Ramos (cell line): ENCODE data around the gene KSR2.

Source experiments
- in situ Hi-C: fragments of 300-500 bp; cut with MboI; formaldehyde crosslinking; loops from one replicate; pipeline ENCODE4 v1.14.3; 2022; ENCODE audit warnings: low sequenced_read_pairs; ENCODE audit not compliant: unreplicated experiment

The KSR2 gene

DNA sequence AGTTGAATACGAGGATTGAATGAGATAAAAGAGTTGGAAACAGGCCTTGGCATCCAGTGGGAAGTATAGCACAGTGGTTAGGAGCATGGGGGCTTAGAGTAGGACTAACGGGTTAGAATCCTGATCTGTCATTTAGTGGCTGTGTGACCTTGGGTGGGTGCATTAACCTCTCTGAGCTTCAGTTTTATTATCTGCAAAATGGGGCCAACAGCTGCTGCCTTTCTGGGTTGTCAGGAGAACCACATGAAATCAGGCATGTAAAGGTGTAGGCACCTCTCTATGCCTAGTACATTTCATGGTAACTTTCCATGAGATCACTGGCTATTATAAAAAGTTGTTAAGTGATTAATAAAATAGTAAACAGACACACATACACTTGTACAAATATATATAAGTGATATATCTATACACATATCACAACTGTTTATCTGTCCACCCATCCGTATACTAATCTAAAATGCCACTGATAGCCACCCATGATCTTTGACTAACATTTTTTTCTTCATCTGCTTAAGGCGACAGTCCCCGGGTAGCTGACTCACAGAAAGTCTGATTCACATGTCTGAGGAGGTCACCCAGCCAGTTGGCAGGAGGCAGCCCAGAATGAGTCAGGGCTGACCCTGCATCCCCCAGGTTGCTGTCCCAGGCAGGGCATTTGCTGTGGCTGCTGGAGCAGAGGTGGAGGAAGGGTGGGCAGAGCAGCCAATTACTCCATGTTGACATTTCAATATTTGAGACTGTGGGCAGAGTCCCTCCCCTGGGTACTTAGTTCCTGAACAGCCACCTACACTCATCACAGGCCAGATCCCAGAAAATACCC, 481.7 kb downstream of the KSR2 start:
- in situ Hi-C loops: no loop called here

DNA sequence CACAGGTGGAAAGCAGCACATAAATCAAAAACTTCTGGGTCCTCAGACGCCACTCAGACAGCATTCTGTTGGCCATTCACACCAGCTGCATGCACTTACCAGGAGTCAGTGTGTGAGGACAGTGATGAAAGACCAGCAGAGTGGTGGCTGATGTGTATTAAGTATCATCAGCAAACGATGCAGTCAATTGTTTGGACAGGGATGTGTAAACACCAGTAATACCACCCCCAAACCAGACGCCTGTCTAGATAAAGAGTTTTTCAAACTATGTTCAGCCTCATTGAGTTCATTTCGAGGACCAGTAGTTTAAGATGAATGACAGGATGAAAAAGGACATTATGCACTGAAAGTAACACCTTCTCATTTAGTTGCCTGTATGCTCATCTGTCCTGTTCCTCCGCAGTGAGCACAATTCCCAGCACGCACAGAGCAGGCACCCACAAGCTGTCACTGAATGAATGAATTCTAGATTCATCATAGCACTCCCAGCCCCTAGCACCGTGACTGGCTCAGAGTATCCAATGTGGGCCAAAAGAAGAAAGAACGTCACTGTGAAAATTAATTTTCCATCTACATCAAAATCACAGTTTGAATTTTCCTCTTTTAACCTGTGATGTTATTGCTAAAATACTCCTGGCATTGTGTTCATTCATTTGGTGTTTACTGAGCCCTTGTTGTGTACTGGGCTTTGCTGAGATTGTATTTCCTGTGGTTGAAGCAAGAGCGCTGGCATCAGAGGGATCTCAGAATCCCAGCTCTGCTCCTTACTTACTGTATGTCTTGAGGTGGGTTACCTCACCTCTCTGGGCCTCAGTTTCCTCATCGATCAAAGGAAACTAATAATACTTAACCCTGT, 482.6 kb downstream of the KSR2 start:
- in situ Hi-C loops: no loop called here

DNA sequence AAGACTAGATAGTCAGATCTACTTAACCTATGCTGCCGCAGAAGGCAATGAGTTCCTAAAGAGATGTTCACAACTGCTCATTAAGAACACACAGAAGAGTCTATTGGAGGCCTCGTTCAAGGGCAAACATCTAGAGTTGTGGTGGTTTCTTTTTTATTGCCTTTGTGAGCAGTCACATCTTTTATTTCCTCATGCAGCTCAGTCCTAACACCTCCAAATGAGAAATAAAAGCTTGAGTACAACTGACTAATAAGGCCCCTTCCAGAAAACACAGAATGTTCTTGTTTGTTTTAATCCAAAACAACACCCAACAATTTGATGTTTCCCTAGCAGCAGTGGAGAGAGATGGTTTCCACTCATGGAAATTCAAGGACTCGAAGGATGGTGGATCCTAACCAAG, 483.9 kb downstream of the KSR2 start:
- in situ Hi-C loops: no loop called here

DNA sequence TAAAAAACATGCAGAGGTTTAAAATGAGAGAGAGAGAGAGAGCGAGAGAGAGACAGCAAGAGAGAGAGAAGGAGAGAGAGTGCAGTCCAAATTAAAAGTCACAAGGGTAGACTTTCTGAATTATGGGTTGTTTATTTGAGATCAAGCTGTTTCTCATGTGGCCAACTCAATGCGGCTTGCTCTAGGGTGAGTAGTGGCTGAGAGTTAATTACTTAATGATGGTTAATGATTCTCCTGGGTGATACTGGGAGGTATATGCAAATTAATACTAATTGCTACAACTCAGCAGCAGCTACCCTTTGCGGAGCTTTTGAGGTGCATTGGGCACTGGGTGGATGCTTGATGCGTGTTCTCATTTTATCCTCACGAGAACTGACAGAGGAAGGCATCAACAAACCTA, 485.3 kb downstream of the KSR2 start:
- in situ Hi-C loops: no loop called here

DNA sequence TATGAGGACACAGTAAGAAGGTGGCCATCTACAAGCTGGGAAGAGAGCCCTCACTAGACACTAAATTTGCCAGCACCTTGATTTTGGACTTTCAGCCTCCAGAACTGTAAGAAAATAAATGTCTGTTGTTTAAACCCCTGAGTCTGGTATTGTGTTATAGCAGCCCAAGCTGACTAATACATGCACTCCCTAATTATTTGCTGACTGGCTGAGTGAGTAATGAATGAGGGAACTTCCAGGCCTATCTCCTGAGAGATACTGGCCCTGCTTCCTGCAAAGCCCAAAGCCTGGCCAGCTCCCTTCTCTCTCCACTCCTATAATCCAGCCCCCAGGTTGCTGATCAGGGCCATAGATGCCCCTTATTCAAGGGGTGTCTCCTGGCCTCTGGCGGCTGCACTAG, 487.3 kb downstream of the KSR2 start:
- in situ Hi-C loops: no loop called here

DNA sequence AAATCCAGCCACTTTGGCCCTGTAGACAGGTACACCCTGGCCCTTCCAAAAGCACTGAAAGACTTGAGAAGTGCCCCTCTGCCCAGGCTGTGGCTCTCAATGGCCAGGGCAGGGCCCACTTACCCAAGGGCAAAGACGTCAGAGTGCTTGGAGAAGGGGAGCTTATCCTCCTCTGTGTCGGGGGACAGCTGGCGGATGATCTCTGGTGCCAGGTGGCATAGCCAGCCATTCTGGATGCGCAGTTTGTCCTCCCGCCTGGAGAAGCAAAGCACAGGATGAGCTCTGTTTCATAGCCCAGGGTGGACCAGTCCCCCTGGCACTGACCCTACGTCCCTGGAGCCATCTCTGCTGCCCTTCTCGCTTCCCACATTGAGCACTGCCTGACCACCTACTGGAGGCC, 492.4 kb downstream of the KSR2 start:
- in situ Hi-C loops: no loop called here

DNA sequence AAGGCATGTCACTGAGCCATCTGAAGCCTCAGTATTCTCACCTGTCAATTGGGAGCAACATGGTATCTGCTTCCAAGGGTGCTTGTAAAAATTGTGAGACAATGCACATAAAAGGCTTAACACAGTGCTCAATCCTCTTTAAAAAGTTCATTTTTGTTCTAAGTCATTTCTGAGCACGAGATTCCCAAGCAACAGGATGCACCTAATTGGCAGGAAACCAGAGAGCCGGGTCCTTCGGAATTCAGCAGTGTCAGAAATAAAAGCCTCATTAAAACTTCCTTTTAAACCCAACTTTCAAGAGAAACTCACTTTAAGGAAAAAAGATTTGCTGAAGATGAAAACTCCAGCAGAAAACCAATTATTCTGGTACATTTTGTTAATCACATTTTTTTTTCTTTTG, 494.9 kb downstream of the KSR2 start:
- in situ Hi-C loops: no loop called here

DNA sequence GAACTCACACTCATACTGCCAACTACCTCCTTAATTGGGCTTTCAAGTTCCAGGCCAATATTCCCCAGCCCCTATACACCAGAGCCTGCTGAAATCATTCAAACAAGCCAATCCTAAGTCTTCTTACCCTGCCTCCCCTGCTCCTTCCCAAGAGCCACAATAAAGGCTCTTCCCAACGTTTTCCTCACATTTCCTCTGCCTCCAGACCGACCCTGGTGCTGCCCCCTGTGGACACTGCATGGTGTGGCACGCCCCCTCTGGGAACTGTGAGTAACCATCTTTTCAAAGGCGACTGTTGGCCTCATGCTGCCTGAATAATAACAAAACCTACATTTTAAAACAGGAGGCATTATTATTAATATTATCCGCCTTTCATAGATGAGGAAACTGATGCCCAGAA, 495.8 kb downstream of the KSR2 start:
- in situ Hi-C loops: no loop called here

DNA sequence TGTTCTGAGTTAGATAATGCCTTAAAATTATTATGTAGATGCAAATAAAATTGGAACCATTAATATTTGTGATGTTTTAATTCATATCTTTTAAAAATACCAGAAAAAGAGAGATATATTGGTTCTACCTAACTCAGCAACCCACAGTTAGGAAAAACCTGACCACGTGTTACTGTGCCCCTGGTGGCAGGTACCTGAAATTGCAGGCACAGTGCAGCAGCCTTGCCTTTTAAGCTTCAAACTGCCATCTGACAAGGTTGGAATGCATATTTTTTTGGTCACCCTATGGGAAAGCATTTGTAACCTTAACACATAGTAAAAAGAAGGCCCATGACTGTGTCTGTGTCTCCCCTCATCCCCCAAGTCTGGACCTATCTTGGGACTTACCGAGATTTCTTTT, 498.0 kb downstream of the KSR2 start:
- in situ Hi-C loops: no loop called here

DNA sequence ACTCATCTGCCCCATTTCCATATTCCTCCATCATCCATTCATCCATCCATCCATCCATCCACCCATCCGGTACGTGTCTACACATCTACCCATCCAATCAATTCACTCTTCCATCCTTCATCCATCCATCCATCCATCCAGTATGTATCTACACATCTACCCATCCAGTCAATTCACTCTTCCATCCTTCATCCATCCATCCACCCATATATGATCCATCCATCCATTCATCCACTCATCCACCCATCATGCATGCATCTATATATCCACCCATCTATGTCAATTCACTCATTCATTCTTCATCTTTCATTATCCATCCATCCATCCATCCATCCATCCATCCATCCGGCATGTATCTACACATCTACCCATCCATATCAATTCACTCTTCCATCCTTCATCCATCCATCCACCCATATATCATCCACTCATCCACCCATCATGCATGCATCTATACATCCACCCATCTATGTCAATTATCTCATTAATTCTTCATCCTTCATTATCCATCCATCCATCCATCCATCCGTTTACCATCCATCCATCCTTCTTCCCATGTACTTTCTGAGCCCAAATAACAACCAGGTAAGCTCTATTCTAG, 498.8 kb downstream of the KSR2 start:
- in situ Hi-C loops: no loop called here

DNA sequence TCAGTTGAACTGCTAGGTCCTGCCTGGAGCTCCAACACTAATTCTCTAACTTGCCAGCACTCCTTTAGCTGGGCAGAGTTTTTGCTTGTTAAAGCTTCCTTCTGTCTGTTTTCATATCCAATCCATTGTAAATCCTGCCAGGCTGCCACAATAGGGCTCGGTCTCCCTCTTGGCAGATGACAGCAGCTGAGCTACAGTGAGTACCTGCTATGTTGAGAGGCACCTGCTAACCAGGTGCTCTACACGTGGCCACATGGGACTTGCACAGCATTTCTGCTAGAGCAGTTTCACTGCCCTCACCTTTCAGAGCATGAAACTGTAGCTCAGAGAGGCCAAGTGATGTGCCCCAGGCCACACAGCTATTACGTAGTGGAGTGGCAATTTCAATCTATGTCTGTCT, 500.8 kb downstream of the KSR2 start:
- in situ Hi-C loops: no loop called here

DNA sequence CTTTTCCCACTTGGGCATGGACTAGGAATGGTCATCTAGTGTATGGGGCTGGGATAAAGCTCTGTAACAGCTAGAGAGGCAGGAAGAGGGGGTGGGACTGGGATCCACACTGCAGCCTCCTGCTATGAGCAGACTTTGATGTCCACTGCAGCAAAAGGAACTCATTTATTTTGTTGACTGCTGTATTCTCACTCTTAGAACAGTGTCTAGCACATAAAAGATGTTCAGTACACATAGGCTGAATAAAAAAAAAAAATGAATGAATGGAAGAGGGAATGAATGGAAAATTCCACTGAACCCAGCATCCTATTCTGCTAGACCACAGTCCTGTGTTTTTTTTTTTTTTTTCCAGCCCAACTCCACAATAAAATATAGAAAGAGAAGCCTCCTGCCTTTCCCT, 501.2 kb downstream of the KSR2 start:
- in situ Hi-C loops: no loop called here

DNA sequence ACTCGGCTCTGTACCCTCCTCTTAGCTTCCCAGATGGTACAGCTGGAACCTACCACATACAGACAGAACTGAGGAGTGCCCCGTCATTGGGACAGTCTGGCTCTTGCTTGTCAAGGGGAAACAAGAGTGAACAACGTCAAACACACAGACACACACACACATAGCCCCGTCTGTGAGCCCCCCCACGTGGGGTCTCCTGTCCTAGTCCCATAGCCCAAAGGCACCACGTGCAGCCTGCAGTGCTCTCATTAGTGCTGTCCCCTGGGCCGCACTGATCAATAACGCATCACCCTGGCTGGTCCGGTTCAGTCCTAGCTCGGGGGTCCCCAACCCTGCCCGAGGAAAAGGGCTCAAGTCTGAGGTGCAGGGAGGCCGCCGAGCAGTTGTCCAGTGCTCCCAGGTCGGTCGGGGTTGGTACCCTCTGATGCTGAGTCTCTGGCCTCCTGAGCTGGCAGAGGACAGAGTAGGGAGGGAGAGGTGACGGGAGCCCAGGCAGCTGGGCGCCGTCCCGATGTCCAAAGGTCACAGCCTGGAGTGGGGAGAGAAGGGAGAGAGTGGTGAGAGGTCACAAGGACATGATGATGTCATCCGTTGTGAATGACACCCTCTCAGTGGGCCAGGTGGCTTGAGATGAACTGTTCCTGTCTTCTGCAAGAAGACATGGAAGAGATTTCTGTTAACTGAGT, 502.0 kb downstream of the KSR2 start:
- in situ Hi-C loops: no loop called here

DNA sequence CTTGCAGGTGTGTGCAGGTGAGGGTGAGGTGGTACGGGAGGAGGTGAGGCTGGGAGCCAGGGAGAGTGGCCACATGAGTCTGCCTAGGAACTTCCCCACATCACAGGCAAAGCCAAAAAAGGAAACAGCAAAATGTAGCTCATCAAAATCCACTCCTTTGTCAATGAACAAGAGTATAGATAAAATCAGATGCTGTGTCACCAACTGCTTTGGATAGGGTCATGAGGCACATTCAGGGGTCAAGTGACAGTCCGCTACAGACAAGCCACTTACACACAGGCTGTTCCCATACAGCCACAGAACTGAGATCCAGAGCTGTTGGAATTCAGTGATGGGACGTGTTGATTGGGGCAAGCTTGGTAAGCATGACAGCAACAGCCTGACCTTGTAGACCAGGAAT, 507.1 kb downstream of the KSR2 start:
- in situ Hi-C loops: no loop called here

DNA sequence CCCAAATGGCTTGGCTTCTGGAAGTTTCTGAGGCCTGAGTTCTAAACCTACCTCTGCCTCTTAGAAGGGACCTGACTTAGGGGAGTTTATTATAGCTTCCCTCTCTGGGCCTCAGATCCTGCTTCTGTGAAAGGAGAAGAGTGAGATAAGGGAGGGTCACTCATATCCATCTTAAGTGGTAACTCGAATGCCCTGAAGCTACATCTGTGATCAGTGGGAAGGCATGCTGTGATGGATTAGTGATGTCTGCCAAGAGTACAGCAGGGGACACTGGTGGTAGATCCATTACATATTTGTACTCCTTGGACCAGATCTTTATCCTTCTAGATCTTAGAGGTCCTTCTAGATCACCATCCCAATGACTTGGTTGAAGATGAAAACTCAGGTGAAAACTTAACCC, 509.6 kb downstream of the KSR2 start:
- in situ Hi-C loops: no loop called here

DNA sequence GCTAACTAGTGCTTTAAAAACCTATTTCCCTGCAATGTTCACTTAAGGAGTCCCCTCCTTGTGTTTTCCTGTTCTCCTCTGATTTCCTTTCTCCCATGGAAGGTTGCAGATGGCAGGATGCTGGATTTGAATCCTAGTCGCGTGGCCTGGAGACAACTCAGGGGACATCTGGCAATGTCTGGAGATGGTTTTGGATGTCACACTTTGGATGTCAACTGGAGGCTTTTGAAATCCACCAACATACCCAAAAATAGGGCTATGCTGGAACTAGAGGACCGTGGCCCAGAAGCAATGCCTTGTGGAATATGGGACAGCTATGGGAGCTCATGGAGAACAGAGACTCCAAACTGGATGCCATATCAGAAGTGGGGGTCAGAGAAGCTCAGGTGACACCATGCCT, 511.6 kb downstream of the KSR2 start:
- in situ Hi-C loops: no loop called here

DNA sequence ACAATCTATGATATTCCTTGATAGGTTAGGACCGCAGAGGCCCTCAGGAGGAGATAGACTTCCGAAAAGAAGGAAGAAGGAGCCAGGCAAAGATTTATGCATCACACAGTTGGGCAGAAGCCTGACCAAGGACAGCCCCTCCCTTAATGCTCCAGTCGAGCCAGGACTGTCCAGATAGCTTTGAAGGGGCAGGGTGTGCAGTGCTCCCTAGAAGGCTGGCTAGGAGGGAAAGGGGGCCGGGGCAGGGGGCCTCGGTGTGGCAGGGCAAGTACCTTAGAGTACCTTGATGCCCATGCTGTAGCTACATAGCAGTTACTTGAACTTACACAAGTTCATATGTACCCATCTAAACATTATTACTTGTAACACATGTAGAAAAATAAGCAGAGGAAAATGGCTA, 512.7 kb downstream of the KSR2 start:
- in situ Hi-C loops: no loop called here

DNA sequence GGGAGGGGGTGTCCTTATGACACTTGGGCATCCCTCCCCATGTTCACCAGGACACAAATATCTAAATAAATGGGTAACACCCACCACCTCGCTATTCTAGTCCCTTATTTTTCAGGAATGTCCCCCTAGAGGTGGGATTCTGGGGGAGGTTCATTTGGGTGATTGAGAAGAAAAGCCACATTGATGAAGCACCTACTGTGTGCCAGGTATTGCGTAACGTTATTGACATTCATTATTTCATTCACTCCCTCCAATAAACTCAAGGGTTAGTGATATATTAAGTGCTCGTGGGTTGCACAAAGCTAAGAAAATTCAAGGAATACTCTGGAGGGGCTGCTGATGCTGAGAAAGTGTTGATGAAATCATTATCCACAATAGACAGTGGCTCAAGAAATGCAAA, 514.8 kb downstream of the KSR2 start:
- in situ Hi-C loops: no loop called here

DNA sequence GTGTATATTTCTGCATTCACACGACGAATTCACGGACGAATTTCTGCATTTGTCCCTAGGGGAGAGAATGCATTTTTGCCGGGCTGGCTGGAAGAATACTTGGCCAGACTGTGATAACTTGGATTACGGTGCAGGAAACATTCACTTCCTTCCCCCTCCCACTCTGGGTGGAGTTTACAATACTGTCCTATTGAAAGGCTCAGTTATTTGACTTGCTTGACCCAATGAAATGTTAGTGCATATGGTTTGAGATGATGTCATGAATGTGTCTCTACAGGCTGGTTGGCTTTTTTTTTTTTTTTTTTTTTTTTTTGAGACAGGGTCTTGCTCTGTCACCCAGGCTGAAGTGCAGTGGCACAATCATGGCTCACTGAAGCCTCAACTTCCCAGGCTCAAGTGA, 516.7 kb downstream of the KSR2 start:
- in situ Hi-C loops: no loop called here

DNA sequence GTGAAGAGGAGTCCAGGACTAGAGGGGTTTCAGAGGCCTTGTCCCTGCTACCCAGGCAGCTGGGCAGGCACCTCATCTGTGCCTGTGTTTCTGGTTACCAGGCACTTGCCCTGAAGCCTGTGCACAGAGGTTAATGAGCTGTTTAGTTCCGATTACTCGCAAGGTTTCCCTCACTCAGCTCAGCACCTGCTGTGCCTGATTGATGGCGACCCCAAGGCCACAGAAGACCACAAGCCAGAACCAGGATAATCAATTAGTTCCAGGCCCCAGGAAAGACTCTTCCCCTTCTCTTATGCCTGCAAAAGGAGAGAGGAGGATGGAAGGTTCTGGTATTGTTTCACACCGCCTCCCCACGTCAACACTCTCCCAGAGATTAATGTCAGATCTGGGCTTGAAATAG, 518.6 kb downstream of the KSR2 start:
- in situ Hi-C loops: no loop called here
